ENCODE results near the gene CD27.
A peak's percentile ranks its signal among the peaks of the same experiment; 100 is the strongest.
"Not testable (repeated sequence)": the region's sequence is repeated elsewhere in the genome, so short reads cannot be mapped to it uniquely, and the experiment has no call there.

CD27 gene

DNA sequence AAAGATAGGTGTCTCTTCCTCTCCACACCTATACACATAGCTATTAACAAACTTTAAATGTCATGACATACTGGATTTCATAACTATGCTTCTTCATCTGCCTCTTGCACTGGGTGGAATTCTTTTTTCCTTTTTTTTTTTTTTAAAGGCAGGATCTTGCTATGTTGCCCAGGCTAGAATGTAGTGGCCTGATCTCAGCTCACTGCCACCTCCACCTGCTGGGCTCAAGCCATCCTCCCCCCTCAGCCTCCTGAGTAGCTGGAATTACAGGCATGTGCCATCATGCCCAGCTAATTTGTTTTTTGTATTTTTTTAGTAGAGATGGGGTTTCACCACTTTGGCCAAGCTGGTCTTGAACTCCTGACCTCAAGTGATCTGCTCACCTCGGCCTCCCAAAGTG is 43.5 kb downstream of the CD27 start:
- DNase-seq (ENCODE audit: low spot score), result no peak

DNA sequence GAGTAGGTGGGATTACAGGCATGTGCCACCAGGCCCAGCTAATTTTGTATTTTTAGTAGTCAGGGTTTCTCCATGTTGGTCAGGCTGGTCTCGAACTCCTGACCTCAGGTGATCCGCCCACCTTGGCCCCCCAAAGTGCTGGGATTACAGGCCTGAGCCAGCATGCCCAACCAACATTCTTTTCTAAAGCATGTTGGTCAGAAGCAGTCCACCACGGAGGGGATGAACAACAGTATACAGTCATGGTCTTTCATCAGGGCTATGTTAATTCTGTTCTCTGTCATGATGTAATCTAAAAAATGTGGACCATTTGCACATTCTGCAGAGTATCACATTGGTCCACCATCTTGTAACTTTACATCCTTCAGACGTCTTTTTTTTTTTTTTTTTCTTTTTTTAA is 44.7 kb downstream of the CD27 start:
- no peak for DNase-seq (ENCODE audit: low spot score)

DNA sequence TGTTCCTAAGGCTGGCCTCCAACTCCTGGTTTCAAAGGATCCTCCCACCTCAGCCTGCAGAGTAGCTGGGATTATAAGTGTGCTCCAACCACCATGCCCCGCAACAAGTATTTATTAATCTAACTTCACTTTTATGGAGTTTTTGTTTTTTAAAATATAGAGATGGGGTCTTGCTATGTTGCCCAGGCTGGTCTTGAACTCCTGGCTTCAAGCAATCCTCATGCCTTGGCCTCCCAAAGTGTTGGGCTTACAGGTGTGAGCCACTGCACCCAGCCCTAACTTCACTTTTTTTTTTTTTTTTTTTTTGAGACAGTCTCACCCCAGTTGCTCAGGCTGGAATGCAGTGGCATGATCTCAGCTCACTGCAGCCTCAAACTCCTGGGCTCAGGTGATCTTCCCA is 45.9 kb downstream of the CD27 start:
- not testable (repeated sequence) for DNase-seq (ENCODE audit: low spot score)

DNA sequence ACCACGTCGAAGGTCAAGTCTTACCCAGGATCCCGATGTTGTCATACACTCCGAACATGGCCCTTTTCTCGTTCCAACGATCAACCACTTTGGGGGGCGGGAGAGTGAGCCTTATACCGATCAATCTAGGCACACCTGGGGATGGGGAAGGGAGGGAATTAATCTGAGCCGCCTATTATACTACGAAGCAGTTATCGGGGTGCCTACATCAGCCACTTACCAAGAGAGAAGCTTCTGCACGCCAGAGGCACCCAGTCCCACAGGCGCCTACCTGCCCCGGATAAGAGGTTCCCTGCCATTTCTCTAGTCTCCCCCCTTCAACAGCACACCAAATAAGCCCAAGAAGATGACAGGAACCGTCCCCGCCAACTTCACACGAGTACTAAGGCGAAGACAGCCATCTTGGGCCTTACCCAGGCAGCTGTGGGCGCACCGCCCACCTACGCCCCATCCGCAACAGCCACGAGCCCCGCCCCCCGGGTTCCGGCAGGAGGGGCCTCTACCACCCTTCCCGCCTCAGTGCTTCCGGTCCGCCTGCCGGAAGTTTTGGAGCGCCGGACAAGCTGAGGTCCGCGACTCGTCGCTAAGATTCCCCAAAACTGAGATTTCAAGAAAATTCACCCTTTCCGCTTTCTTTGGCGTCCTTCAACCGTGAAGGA is 48.2 kb downstream of the CD27 start, which contains the start of gene MRPL51:
TSS of gene MRPL51 (minus strand) at position 425 of the 659 bp plus-strand sequence. CDS start at position 299, 126 bp downstream.
- peak; percentile 100 for DNase-seq (ENCODE audit: low spot score)

DNA sequence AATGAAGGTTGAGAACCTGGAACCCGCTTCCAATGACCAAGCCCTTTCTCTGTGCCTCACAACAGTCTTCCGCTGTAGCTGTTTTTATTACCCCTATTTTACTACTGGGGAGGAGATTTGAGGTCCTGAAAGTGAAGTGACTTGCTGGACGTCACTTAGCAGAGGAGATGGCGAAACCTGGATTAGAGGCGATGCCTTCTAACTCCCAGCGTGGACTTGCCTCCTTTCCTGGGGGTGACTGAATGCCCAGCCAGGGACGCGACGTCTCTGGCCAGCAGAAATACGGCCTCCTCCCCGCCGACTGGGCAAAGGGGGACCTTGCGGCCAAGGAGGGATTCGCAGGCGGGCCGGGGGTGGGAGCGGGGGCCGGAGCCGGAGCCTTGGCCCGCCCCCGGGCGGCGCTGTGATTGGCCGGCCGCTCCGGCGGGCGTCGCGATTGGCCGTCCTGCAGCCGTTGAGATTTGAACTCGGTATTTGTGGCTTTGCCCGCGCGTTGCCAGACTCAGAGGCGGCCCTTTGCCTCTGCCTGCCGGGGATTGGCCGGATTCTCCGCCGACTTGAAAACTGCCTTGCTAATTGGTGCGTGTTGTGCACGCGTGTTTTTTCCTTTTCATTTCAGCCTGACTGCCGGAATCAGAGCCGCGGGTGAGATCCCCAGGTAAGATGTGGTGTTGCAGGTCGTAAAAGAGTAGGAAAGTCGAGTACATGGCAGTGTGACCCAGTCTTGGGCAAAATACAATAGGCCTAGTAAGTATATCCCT is 48.9 kb downstream of the CD27 start, which contains the start of gene NCAPD2:
TSS of gene NCAPD2 (plus strand) at position 606 of the 761 bp plus-strand sequence. CDS start 997 bp downstream, outside the sequence.
- peak; percentile 99 for DNase-seq (ENCODE audit: low spot score)

DNA sequence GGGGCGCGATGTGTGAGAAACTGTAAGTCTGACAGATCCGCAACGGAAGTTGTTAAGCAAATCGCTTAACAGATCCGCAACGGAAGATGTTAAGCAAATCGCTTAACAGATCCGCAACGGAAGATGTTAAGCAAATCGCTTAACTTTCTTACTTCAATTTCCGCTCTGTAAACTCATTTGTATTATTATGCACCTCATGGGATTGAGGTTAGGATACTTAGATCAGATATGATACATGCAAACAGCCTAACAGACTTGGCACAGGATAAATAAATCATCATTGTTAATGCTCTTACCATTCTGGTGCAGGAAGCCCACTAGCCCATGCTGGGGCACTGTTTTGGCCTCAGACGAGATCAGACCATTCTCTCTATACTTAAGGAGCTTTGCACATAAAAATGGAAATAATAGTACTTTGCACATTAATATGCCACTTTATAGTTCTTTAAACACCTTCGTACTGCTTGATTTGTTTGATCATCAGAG is 49.5 kb downstream of the CD27 start:
- no peak for DNase-seq (ENCODE audit: low spot score)

DNA sequence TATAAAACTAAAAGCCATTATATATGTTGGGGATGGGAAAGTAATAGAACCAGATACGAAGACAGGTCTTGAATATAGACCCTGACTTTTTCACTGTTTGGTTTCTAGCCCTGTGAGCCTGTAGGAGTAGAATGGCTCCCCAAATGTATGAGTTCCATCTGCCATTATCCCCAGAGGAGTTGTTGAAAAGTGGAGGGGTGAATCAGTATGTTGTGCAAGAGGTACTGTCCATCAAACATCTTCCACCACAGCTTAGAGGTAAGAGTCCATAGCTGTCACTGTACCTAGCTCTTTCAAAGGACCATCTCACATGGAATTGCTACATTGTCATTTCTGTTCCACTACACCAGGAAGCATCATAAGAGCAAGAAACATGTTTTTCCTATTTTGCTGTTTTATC is 50.2 kb downstream of the CD27 start:
- DNase-seq (ENCODE audit: low spot score), result no peak

DNA sequence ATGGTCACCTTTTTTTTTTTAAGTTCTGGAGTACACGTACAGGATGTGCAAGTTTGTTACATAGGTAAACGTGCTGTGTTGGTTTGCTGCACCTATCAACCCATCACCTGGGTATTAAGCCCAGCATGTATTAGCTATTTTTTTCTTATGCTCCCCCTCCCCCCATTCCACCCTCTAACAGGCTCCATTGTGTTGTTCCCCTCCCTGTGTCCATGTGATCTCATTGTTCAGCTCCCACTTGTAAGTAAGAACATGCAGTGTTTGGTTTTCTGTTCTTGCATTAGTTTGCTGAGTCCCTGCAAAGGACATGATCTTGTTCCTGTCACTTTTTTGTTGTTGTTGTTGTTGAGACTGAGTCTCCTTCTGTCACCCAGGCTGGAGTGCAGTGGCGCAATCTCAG is 52.5 kb downstream of the CD27 start:
- not testable (repeated sequence) for DNase-seq (ENCODE audit: low spot score)

DNA sequence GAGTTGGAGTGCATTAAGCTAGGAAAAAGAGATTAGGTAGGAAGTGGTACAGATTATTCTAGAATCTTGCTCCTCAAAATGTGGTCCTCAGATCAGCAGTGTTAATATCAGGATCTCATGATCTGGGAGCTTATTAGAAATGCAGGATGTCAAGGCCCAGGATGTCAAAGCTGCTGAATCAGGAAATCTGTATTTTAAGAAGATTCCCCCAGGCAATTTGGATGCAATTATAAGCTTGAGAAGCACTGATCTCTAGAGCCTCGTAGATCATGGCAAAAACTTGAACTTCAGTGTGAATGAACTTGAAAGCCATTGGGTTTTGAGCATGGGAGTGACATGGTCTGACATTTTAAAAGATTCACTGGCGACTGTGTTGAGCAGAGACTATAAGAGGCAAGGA is 55.7 kb downstream of the CD27 start:
- no peak for DNase-seq (ENCODE audit: low spot score)

Data from iPS-NIHi11 (cell line).